H1 (cell line): ENCODE data around the gene ARHGAP23. TPM values are rescaled to one million over a fixed set of nuclear protein-coding genes. Genes with fewer than 3 reads are reported as not detected.

Source experiments
- CTCF ChIA-PET: fragments of 300-600 bp; sonication (Branson Sonifier 250); formaldehyde crosslinking; loops from one replicate; lab custom pipeline; 2021; ENCODE audit not compliant: partially characterized antibody; lab: Charles Lee
- POLR2A ChIA-PET: fragments of 300-600 bp; sonication (Branson Sonifier 250); formaldehyde crosslinking; loops from one replicate; lab custom pipeline; 2021; ENCODE audit warnings: inconsistent platforms; ENCODE audit not compliant: partially characterized antibody; lab: Charles Lee
- DNase-seq, 2 experiments: peaks; one replicate each; pipeline versions ENCODE4 v3.0.0 to v3.0.0-alpha.2; 2010 to 2022; ENCODE audit warnings: low spot score in 2 of 2, low read depth in 1 of 2, mixed read lengths in 1 of 2
- FAIRE-seq: peaks from 2 replicates; lab custom pipeline; 2011; peaks lifted over from hg19 to GRCh38; lab: Jason Lieb, UNC
- H2AFZ ChIP-seq: 2 replicates; pipeline ENCODE4 v1.8.1; 2012; ENCODE audit warnings: low read length, inconsistent platforms
- H2AK5ac ChIP-seq: 2 replicates; pipeline ENCODE4 v1.6.1; 2013; ENCODE audit warnings: low read depth, low read length
- H2BK120ac ChIP-seq: replicated peaks from 2 replicates; pipeline ENCODE3; 2013; ENCODE audit warnings: low read depth, low read length, inconsistent platforms
- H2BK12ac ChIP-seq: 2 replicates; pipeline ENCODE4 v1.6.1; 2013; ENCODE audit warnings: low read depth, low read length
- H2BK15ac ChIP-seq: 2 replicates; pipeline ENCODE4 v1.6.1; 2013; ENCODE audit warnings: low read length
- H2BK20ac ChIP-seq: 2 replicates; pipeline ENCODE4 v1.6.1; 2013; ENCODE audit warnings: low read length
- H2BK5ac ChIP-seq: 2 replicates; pipeline ENCODE4 v1.6.1; 2013; ENCODE audit warnings: low read depth, low read length
- H3K14ac ChIP-seq: 2 replicates; pipeline ENCODE4 v1.6.1; 2013; ENCODE audit warnings: inconsistent platforms; ENCODE audit not compliant: insufficient read length
- H3K18ac ChIP-seq: 2 replicates; pipeline ENCODE4 v1.6.1; 2013; ENCODE audit warnings: low read length; ENCODE audit errors: extremely low read depth
- H3K23ac ChIP-seq: 2 replicates; pipeline ENCODE4 v1.6.1; 2013; ENCODE audit warnings: inconsistent platforms; ENCODE audit not compliant: insufficient read length
- H3K23me2 ChIP-seq: 2 replicates; pipeline ENCODE4 v1.6.1; 2013; ENCODE audit warnings: low read depth, low read length
- H3K27ac ChIP-seq: 2 replicates; pipeline ENCODE4 v1.6.1; 2011; ENCODE audit warnings: low read depth, low read length, inconsistent platforms
- H3K27me3 ChIP-seq, 4 experiments: replicated peaks in 1 of 4; 1 replicate in 1 of 4; 2 replicates in 3 of 4; pipeline versions ENCODE4 v1.6.1 to v1.8.1; 2011 to 2013; ENCODE audit warnings: low read length in 3 of 4, mild to moderate bottlenecking in 3 of 4, inconsistent platforms in 2 of 4, mixed read lengths in 2 of 4, moderate library complexity in 1 of 4; ENCODE audit not compliant: control insufficient read depth in 3 of 4, insufficient read depth in 3 of 4; ENCODE audit errors: extremely low read depth in 1 of 4
- H3K36me3 ChIP-seq, 4 experiments: 2 replicates each; pipeline versions ENCODE4 v1.6.1 to v1.8.1; 2011 to 2013; ENCODE audit warnings: mild to moderate bottlenecking in 4 of 4, low read length in 3 of 4, moderate library complexity in 2 of 4, control low read depth in 1 of 4, inconsistent platforms in 1 of 4; ENCODE audit not compliant: insufficient read depth in 4 of 4, control insufficient read depth in 2 of 4
- H3K4ac ChIP-seq: replicated peaks from 2 replicates; pipeline ENCODE3; 2013; ENCODE audit warnings: low read length, low read depth, mixed read lengths, inconsistent platforms; ENCODE audit not compliant: insufficient read length
- H3K4me1 ChIP-seq, 4 experiments: replicated peaks in 1 of 4; 1 replicate in 1 of 4; 2 replicates in 3 of 4; pipeline versions ENCODE4 v1.6.1 to v1.8.1; 2011 to 2013; ENCODE audit warnings: low read length in 3 of 4, inconsistent platforms in 2 of 4, mixed read lengths in 1 of 4; ENCODE audit not compliant: insufficient read depth in 4 of 4, control insufficient read depth in 3 of 4
- H3K4me2 ChIP-seq, 2 experiments: 2 replicates each; pipeline versions ENCODE4 v1.6.1 to v1.8.1; 2011 to 2013; ENCODE audit warnings: low read depth in 2 of 2, low read length in 2 of 2, control low read depth in 1 of 2, inconsistent platforms in 1 of 2, mild to moderate bottlenecking in 1 of 2; ENCODE audit not compliant: insufficient read depth in 1 of 2
- H3K4me3 ChIP-seq, 4 experiments: fragments of 200-600, 300-600 bp in 1 of 4; sonication (generic), shearing (Covaris generic), sonication (Bioruptor Twin) in 1 of 4; 2 replicates each; pipeline versions ENCODE4 v1.5.1 to v1.8.1; 2011 to 2016; ENCODE audit warnings: low read length in 4 of 4, low read depth in 3 of 4, control low read depth in 2 of 4, inconsistent platforms in 2 of 4, mild to moderate bottlenecking in 2 of 4, mixed read lengths in 1 of 4, moderate library complexity in 1 of 4; ENCODE audit not compliant: insufficient read depth in 2 of 4; ENCODE audit errors: extremely low read depth in 1 of 4
- H3K56ac ChIP-seq: replicated peaks from 2 replicates; pipeline ENCODE3; 2013; ENCODE audit warnings: low read depth, mild to moderate bottlenecking, mixed read lengths, low read length, inconsistent platforms; ENCODE audit not compliant: insufficient read length
- H3K79me1 ChIP-seq: 2 replicates; pipeline ENCODE4 v1.6.1; 2013; ENCODE audit warnings: low read depth, low read length, control low read depth
- H3K79me2 ChIP-seq, 2 experiments: 2 replicates each; pipeline versions ENCODE4 v1.6.1 to v1.8.1; 2012 to 2013; ENCODE audit warnings: low read length in 2 of 2, mild to moderate bottlenecking in 2 of 2, inconsistent platforms in 1 of 2; ENCODE audit not compliant: insufficient read depth in 2 of 2, control insufficient read depth in 1 of 2
- H3K9ac ChIP-seq, 4 experiments: replicated peaks in 1 of 4; 1 replicate in 1 of 4; 2 replicates in 3 of 4; pipeline versions ENCODE4 v1.6.1 to v1.8.1; 2011 to 2013; ENCODE audit warnings: low read depth in 3 of 4, low read length in 3 of 4, control low read depth in 2 of 4, mild to moderate bottlenecking in 2 of 4, moderate library complexity in 2 of 4, inconsistent platforms in 1 of 4; ENCODE audit errors: extremely low read depth in 1 of 4
- H3K9me3 ChIP-seq, 2 experiments: 2 replicates each; pipeline versions ENCODE4 v1.6.1 to v1.8.1; 2012 to 2013; ENCODE audit warnings: mild to moderate bottlenecking in 2 of 2, moderate library complexity in 2 of 2, control low read depth in 1 of 2, inconsistent platforms in 1 of 2, low read depth in 1 of 2, low read length in 1 of 2, mixed read lengths in 1 of 2; ENCODE audit not compliant: insufficient read depth in 2 of 2
- H4K20me1 ChIP-seq, 2 experiments: replicated peaks in 1 of 2; 2 replicates each; pipeline versions ENCODE3 to v1.8.1; 2011 to 2013; ENCODE audit warnings: inconsistent platforms in 2 of 2, low read length in 2 of 2, mild to moderate bottlenecking in 1 of 2; ENCODE audit not compliant: insufficient read depth in 2 of 2, control insufficient read depth in 1 of 2
- H4K5ac ChIP-seq: 2 replicates; pipeline ENCODE4 v1.6.1; 2013; ENCODE audit warnings: low read length, low read depth, mixed read lengths, inconsistent platforms; ENCODE audit not compliant: insufficient read length
- H4K8ac ChIP-seq: 2 replicates; pipeline ENCODE4 v1.8.0; 2013; ENCODE audit warnings: mild to moderate bottlenecking, moderate library complexity, low read length, inconsistent platforms; ENCODE audit not compliant: insufficient read depth; ENCODE audit errors: extremely low read depth
- H4K91ac ChIP-seq: replicated peaks from 2 replicates; pipeline ENCODE3; 2013; ENCODE audit warnings: low read length, mixed read lengths, inconsistent platforms; ENCODE audit not compliant: insufficient read length
- BACH1 ChIP-seq: IDR thresholded peaks from 2 replicates; pipeline ENCODE4 v1.6.1; 2012; ENCODE audit warnings: low read length, improper control_type of control experiment
- BCL11A ChIP-seq, 2 experiments: IDR thresholded peaks; one replicate each; pipeline ENCODE4 v1.6.1; 2011; ENCODE audit warnings: low read depth in 2 of 2, low read length in 2 of 2, mild to moderate bottlenecking in 2 of 2
- CHD2 ChIP-seq: IDR thresholded peaks from 2 replicates; pipeline ENCODE4 v1.6.1; 2012; ENCODE audit warnings: low read length, improper control_type of control experiment
- CTBP2 ChIP-seq: IDR thresholded peaks from 2 replicates; pipeline ENCODE4 v1.7.0; 2011; ENCODE audit warnings: borderline replicate concordance, mild to moderate bottlenecking, moderate library complexity, mixed read lengths, low read length; ENCODE audit not compliant: insufficient read depth, insufficient read length
- EGR1 ChIP-seq: IDR thresholded peaks from 2 replicates; pipeline ENCODE4 v1.6.1; 2011; ENCODE audit warnings: low read depth, low read length, borderline replicate concordance
- EZH2 ChIP-seq: fragments of 200-600 bp; sonication (generic); IDR thresholded peaks from 2 replicates; pipeline ENCODE4 v1.7.1; 2012; ENCODE audit warnings: low read depth, mild to moderate bottlenecking, moderate library complexity, low read length, inconsistent platforms; ENCODE audit not compliant: severe bottlenecking
- KDM1A ChIP-seq: fragments of 200-600, 300-600 bp; sonication (generic); IDR thresholded peaks from 2 replicates; pipeline ENCODE4 v1.7.1; 2016; ENCODE audit warnings: mild to moderate bottlenecking, low read length, borderline replicate concordance
- KDM4A ChIP-seq: IDR thresholded peaks from one replicate; pipeline ENCODE4 v1.7.1; 2012; ENCODE audit warnings: low read depth, mild to moderate bottlenecking, moderate library complexity, low read length, inconsistent platforms; ENCODE audit not compliant: severe bottlenecking
- KDM5A ChIP-seq: fragments of 200-600 bp; IDR thresholded peaks from 2 replicates; pipeline ENCODE4 v1.7.1; 2012; ENCODE audit warnings: mild to moderate bottlenecking, low read length, inconsistent platforms, mixed read lengths
- NRF1 ChIP-seq: IDR thresholded peaks from 2 replicates; pipeline ENCODE4 v1.6.1; 2011; ENCODE audit warnings: mild to moderate bottlenecking, low read depth, low read length, improper control_type of control experiment
- POLR2A ChIP-seq, 2 experiments: IDR thresholded peaks; 1 replicate in 1 of 2; 2 replicates in 1 of 2; pipeline ENCODE4 v1.6.1; 2011; ENCODE audit warnings: low read depth in 2 of 2, low read length in 2 of 2, mild to moderate bottlenecking in 2 of 2; ENCODE audit errors: control extremely low read depth in 1 of 2
- RBBP5 ChIP-seq: IDR thresholded peaks from 2 replicates; pipeline ENCODE4 v1.7.1; 2012; ENCODE audit warnings: low read depth, mild to moderate bottlenecking, inconsistent platforms, low read length, moderate library complexity, borderline replicate concordance
- TBP ChIP-seq: IDR thresholded peaks from 2 replicates; pipeline ENCODE4 v1.6.1; 2011; ENCODE audit warnings: low read depth, low read length, improper control_type of control experiment
- WGBS, 2 experiments: shearing (Covaris generic) in 1 of 2; methylation state at CpG; one replicate each; pipeline versions ENCODE4 v1.1.6 to v1.1.7; 2013 to 2015; ENCODE audit warnings: low lambda C conversion rate in 2 of 2, mixed read lengths in 2 of 2, inconsistent platforms in 1 of 2, low coverage in 1 of 2, missing lambda C conversion rate in 1 of 2; ENCODE audit not compliant: insufficient replicate concordance in 2 of 2, insufficient coverage in 1 of 2, insufficient read length in 1 of 2; ENCODE audit errors: extremely low coverage in 1 of 2, missing lambda C conversion rate in 1 of 2; 5-methylcytosine and 5-hydroxymethylcytosine counted together
- polyA plus RNA-seq, 7 experiments: library from polyadenylated mRNA; depleted of rRNA in 3 of 7; stranded (reverse) in 5 of 7; unstranded in 2 of 7; fragments of >200 nt in 5 of 7; fragments of 200-250 nt in 2 of 7; gene quantifications; 1 replicate in 5 of 7; 2 replicates in 1 of 7; 4 replicates in 1 of 7; pipeline versions ENCODE4 v1.2.1 to v1.2.3, GENCODE V29; 2011 to 2013; ENCODE audit warnings: missing spikeins in 2 of 7, mixed read lengths in 2 of 7
- total RNA-seq: library from RNA; stranded (reverse); fragmentation: NEBNext Ultra II Directional; extraction: Animal tissue kit (Norgen Biotek cat#: 25700); gene quantifications from 2 replicates; pipeline ENCODE4 v1.2.1, GENCODE V29; 2021
- TF ChIP-seq, protein P1 (sequence below): IDR thresholded peaks from 2 replicates; pipeline ENCODE4 v1.6.1; 2012; ENCODE audit warnings: inconsistent platforms

ARHGAP23 gene
- total and polyA plus RNA-seq, 2 of the 8 experiments (the other 6 are each of a cell fraction or from before 2014, with no cell fraction given), result 16.3 to 107 TPM

DNA sequence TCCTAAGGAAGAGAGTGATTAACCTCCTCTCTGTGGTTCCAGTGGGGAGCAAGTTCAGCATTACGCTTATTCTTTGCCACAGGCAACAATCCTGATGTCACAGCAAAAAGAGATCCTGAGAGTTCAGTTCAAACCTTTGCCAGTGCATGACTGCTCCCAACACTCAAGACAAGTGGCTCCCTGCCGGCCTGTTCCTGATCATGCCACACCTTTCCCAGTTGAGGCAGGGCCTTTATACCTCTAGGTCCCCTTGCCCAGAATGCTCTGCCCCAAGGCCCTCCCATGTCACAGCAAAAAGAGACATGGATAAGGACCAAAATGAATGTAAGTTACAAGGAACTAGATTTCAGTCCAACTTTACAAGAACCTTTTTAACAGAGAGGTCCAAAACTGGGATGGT lies 31.0 kb upstream of the ARHGAP23 start:
- no peak overlapping the region for H3K56ac ChIP-seq
- no peak overlapping the region for H2AFZ ChIP-seq
- H2BK12ac ChIP-seq, result no peak overlapping the region
- no peak overlapping the region for H3K9ac ChIP-seq
- H2BK15ac ChIP-seq, result no peak overlapping the region
- H3K27me3 ChIP-seq, result no peaks in the 10 kb centered on the region
- no peak overlapping the region for H3K23ac ChIP-seq
- H3K18ac ChIP-seq, result no peak overlapping the region
- ChIA-PET CTCF (interaction anchor here (1.0 to 1.4 kb wide), 2 partner anchors 26 to 64 kb away, joined by 4 to 5 read pairs; no protein-coding TSS in a partner anchor), POLR2A (interaction anchor here (2.5 kb wide), 1 partner anchor 17 kb away, joined by 7 read pairs; no protein-coding TSS in a partner anchor)
- no peak overlapping the region for H2BK120ac ChIP-seq
- DNase-seq, result no peak
- H4K20me1 ChIP-seq, result peaks cover 0 to 5% of the 10 kb centered on the region in 2 experiments
- no peak overlapping the region for H4K91ac ChIP-seq
- H3K4ac ChIP-seq, result no peak overlapping the region
- H4K8ac ChIP-seq, result no peak overlapping the region
- WGBS, 2 experiments, result 89% methylated on average over 2 of the region's 2 CpGs; no CpG with 5 or more reads in 1 of the 2 experiments
- H3K27ac ChIP-seq, result no peak overlapping the region
- H2AK5ac ChIP-seq, result no peak overlapping the region
- no peaks in the 10 kb centered on the region for H3K4me1 ChIP-seq
- no peak overlapping the region for H2BK5ac ChIP-seq
- no peak for FAIRE-seq
- no peaks in the 10 kb centered on the region for H3K79me1 ChIP-seq
- no peak overlapping the region for H3K14ac ChIP-seq
- no peaks in the 10 kb centered on the region for H3K9me3 ChIP-seq
- H2BK20ac ChIP-seq, result no peak overlapping the region
- H4K5ac ChIP-seq, result no peak overlapping the region
- H3K23me2 ChIP-seq, result no peaks in the 10 kb centered on the region; the same call in 1 of the 2 replicates
- no peak overlapping the region for H3K4me3 ChIP-seq
- no peak overlapping the region for H3K4me2 ChIP-seq
- H3K36me3 ChIP-seq, result peaks cover 2 to 47% (median 23%) of the 10 kb centered on the region in 4 experiments; a peak in 7 of 8 replicates
- no peaks in the 10 kb centered on the region for H3K79me2 ChIP-seq
- TF ChIP-seq KDM1A, result no peak
- no peak for TF ChIP-seq POLR2A (IDR thresholded peaks at IDR 0.05; ENCODE audit: control extremely low read depth in 1 of 2, low read depth in 2 of 2, low read length in 2 of 2)
- TF ChIP-seq, protein P1, sequence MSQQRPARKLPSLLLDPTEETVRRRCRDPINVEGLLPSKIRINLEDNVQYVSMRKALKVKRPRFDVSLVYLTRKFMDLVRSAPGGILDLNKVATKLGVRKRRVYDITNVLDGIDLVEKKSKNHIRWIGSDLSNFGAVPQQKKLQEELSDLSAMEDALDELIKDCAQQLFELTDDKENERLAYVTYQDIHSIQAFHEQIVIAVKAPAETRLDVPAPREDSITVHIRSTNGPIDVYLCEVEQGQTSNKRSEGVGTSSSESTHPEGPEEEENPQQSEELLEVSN, result no peak
- no peak for TF ChIP-seq CTBP2
- no peak for TF ChIP-seq BCL11A (IDR thresholded peaks at IDR 0.05; ENCODE audit: low read depth in 2 of 2, low read length in 2 of 2)
- TF ChIP-seq RBBP5, result no peak
- no peak for TF ChIP-seq EZH2
- TF ChIP-seq NRF1, result no peak
- TF ChIP-seq BACH1, result no peak
- TF ChIP-seq TBP, result no peak
- TF ChIP-seq EGR1, result no peak
- no peak for TF ChIP-seq CHD2
- TF ChIP-seq KDM5A, result no peak
- TF ChIP-seq KDM4A, result no peak
